SK-N-SH (cell line): Measurements from ENCODE around the gene TCF12.

Experiments
- CTCF ChIP-seq: fragments of 200-600 bp; sonication (generic); IDR thresholded peaks from 2 replicates; pipeline ENCODE4 v1.6.1; 2017; ENCODE audit warnings: antibody characterized with exemption, mild to moderate bottlenecking, moderate library complexity
- POLR2AphosphoS5 ChIP-seq: IDR thresholded peaks from 2 replicates; pipeline ENCODE4 v1.6.1; 2012; ENCODE audit warnings: low read depth, low read length
- REST ChIP-seq: IDR thresholded peaks from 2 replicates; pipeline ENCODE4 v1.6.1; 2012; ENCODE audit warnings: mild to moderate bottlenecking, low read depth, low read length, moderate library complexity
- RFX5 ChIP-seq: IDR thresholded peaks from 2 replicates; pipeline ENCODE4 v1.6.1; 2012; ENCODE audit warnings: mild to moderate bottlenecking, improper control_type of control experiment, low read length
- TAF1 ChIP-seq: IDR thresholded peaks from 2 replicates; pipeline ENCODE4 v1.6.1; 2012; ENCODE audit warnings: low read depth, mild to moderate bottlenecking, low read length, moderate library complexity, borderline replicate concordance
- USF2 ChIP-seq: fragments of 150-350 bp; IDR thresholded peaks from 2 replicates; pipeline ENCODE4 v1.6.1; 2017; ENCODE audit warnings: antibody characterized with exemption, low read length, low read depth, borderline replicate concordance

- TF ChIP-seq CTCF (no peak), USF2 (no peak), RFX5 (no peak), REST (no peak), POLR2AphosphoS5 (no peak), TAF1 (no peak)
These were observed 151.0 kb downstream of the TCF12 start for GRCh38 chr15:57069423-57069822.
